ENCODE results near the gene VTCN1.

- no peak for TF ChIP-seq NR3C1 (IDR thresholded peaks at IDR 0.05)
- no peak for TF ChIP-seq RFX5 (IDR thresholded peaks at IDR 0.05)
- TF ChIP-seq POLR2A (IDR thresholded peaks at IDR 0.05; ENCODE audit: low read length) = no peak
Measured at GRCh38 chr1:117135329-117135728, 75.4 kb downstream of the VTCN1 start.

Data from A549 (cell line).